Measurements from ENCODE around the gene DLGAP1.

DNA sequence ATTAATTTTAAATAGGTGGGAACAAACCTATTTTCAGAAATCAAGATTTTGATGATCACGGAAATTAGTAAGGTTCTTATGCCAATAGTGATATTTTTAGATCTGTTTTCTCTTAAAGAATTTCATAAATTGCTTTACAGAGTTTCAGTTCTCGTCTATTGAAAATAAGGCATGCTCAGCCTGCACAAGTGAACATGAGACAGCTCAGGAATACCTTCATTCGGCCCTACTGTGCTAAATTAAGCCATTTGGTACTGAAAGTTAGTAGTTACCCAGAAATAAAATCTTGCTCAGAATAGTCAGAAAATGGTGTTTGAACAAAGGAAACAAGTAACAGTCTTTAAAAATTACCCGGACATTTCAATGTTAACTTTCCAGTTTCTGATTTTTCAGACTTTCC, 60.4 kb downstream of the DLGAP1 start:
- TF ChIP-seq POLR2AphosphoS5 (IDR thresholded peaks at IDR 0.05) (no peak), CTCF (IDR thresholded peaks at IDR 0.05) (no peak), POLR2A (IDR thresholded peaks at IDR 0.05) (no peak)
